Adrenal gland (tissue), 12 donors: ENCODE data around the gene SHB. TPM values are rescaled to one million over a fixed set of nuclear protein-coding genes. Genes with fewer than 3 reads are reported as not detected.

ENCODE experiments used
- DNase-seq, 7 donors: peaks; one replicate each; pipeline ENCODE4 v3.0.0-alpha.2; 2019 to 2020
- H3K27ac ChIP-seq, 5 donors: fragments of 200-600 bp; sonication (generic) in 4 of 5; 1 replicate in 3 of 5; 2 replicates in 2 of 5; pipeline versions ENCODE4 v1.5.1 to v1.8.0; 2016 to 2020; ENCODE audit warnings: mild to moderate bottlenecking in 1 of 5
- H3K27me3 ChIP-seq: fragments of 200-600 bp; 2 replicates; pipeline ENCODE4 v1.8.0; 2021
- H3K36me3 ChIP-seq, 2 donors: fragments of 200-600 bp; replicated peaks in 1 of 2; 1 replicate in 1 of 2; 2 replicates in 1 of 2; pipeline versions ENCODE4 v1.5.1 to v1.8.0; 2018 to 2022
- H3K4me1 ChIP-seq, 2 donors: fragments of 200-600 bp; replicated peaks in 1 of 2; 1 replicate in 1 of 2; 2 replicates in 1 of 2; pipeline versions ENCODE4 v1.5.1 to v1.8.0; 2018 to 2021
- H3K4me3 ChIP-seq, 4 donors: fragments of 200-600 bp; sonication (generic) in 3 of 4; one replicate each; pipeline ENCODE4 v1.5.1; 2016 to 2018
- H3K9me3 ChIP-seq, 3 donors: fragments of 200-600 bp; sonication (generic) in 1 of 3; replicated peaks in 1 of 3; 1 replicate in 2 of 3; 2 replicates in 1 of 3; pipeline versions ENCODE4 v1.5.1 to v1.8.0; 2016 to 2021
- POLR2A ChIP-seq, 2 donors: fragments of 450-650 bp; IDR thresholded peaks; one replicate each; pipeline ENCODE4 v1.6.1; 2017; ENCODE audit warnings: antibody characterized with exemption in 2 of 2, mild to moderate bottlenecking in 2 of 2, moderate library complexity in 1 of 2
- WGBS, 4 donors: extraction: QIAGEN DNeasy Blood & Tissue Kit in 2 of 4; methylation state at CpG; one replicate each; pipeline versions ENCODE4 v1.1.5 to v1.1.7; 2013 to 2017; 5-methylcytosine and 5-hydroxymethylcytosine counted together
- intact Hi-C, 2 donors: fragments of 100-400 bp; cut with DNase I; formaldehyde crosslinking; loops; one replicate each; pipeline versions ENCODE4 v1.14.1 to v1.15.0; 2022 to 2023
- polyA plus RNA-seq, 3 donors: library from polyadenylated mRNA; stranded (reverse); fragments of 200-250 nt in 2 of 3; fragments of 350-450 nt in 1 of 3; fragmentation: Illumina TruSeq in 1 of 3; extraction: RNeasy Lipid Tissue Mini Kit (QIAGEN cat#74804) in 1 of 3; gene quantifications; one replicate each; pipeline ENCODE4 v1.2.3, GENCODE V29; 2013 to 2014
- total RNA-seq, 9 donors: library from RNA; depleted of rRNA in 4 of 9; stranded (reverse); fragments of >200 nt in 4 of 9; fragments of 120-200 nt in 1 of 9; fragmentation: NEBNext Ultra II Directional in 1 of 9; extraction: Animal tissue kit (Norgen Biotek cat#: 25700) in 1 of 9; gene quantifications; one replicate each; pipeline versions ENCODE4 v1.1.0 to v1.2.4, GENCODE V29; 2013 to 2023
- TF ChIP-seq, protein P1 (sequence below), 6 experiments: fragments of 450-650 bp in 4 of 6; fragments of 200-600 bp in 2 of 6; sonication (generic) in 1 of 6; IDR thresholded peaks; 1 replicate in 5 of 6; 2 replicates in 1 of 6; pipeline versions ENCODE4 v1.5.1 to v1.8.0; 2016 to 2021; ENCODE audit warnings: antibody characterized with exemption in 6 of 6, mild to moderate bottlenecking in 2 of 6, moderate library complexity in 1 of 6
- donor health status: healthy with polysubstance abuse.
- donor health status: Bipolar disorder and iron deficiency.
- donor health status: DM: yes; HTN: yes; CAD: no.
- donor health status: DM: no; HTN: no; CAD: no.
- donor health status: DM: no; HTN: no; CAD: no.
- donor health status: DM: yes; HTN: yes; CAD: no.

The SHB gene
- total and polyA plus RNA-seq, 12 donors, result 3.2 to 21.2 (median 11.1) TPM

DNA sequence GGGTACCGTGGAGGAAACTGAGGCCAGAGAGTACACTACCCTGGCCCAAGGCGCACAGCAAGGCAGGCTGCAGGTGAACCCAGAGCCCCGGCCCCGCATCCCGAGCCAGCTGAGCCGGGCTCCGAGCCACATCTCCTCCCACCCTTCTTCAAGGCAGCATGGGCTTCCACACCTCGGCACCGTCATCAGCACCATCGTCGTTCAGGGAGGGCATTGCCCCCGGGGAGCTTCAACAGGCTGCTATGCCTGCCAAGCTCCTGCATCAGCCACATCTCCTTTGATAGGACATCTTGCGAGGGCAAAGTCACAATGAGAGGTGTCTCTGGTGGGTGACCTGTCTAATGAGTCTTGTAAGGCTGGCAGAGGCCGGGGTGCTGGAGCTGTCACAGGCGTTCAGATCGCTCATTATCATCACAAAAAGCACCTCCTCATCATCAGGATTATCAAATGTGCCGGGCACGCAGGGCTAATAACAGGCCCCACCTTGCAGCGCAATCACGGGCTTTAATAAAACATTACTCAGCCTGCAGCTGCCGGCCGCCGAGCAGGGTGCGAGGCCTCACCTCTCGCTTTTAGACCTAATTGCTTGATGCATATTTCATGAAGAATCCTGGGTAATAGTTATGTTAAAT is 145.1 kb downstream of the SHB start:
- no peak for DNase-seq
- 93 to 96% (median 95%) methylated on average over 23 to 25 of the region's 25 CpGs for WGBS, 4 donors
- TF ChIP-seq, protein P1, sequence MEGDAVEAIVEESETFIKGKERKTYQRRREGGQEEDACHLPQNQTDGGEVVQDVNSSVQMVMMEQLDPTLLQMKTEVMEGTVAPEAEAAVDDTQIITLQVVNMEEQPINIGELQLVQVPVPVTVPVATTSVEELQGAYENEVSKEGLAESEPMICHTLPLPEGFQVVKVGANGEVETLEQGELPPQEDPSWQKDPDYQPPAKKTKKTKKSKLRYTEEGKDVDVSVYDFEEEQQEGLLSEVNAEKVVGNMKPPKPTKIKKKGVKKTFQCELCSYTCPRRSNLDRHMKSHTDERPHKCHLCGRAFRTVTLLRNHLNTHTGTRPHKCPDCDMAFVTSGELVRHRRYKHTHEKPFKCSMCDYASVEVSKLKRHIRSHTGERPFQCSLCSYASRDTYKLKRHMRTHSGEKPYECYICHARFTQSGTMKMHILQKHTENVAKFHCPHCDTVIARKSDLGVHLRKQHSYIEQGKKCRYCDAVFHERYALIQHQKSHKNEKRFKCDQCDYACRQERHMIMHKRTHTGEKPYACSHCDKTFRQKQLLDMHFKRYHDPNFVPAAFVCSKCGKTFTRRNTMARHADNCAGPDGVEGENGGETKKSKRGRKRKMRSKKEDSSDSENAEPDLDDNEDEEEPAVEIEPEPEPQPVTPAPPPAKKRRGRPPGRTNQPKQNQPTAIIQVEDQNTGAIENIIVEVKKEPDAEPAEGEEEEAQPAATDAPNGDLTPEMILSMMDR (IDR thresholded peaks at IDR 0.05), result no peak
- TF ChIP-seq POLR2A (IDR thresholded peaks at IDR 0.05), result no peak
- Histone ChIP-seq H3K9me3 (no peaks in the 10 kb centered on the region), H3K27me3 (no peaks in the 10 kb centered on the region), H3K4me1 (peaks cover 6 to 12% of the 10 kb centered on the region in 2 donors), H3K4me3 (no peak overlapping the region), H3K36me3 (no peaks in the 10 kb centered on the region), H3K27ac (no peak overlapping the region)
- intact Hi-C loops, result loop anchor here (5.0 kb wide), 2 partner anchors 43 to 143 kb away; partner anchors contain the start of gene SHB (in 1 of the 2)

DNA sequence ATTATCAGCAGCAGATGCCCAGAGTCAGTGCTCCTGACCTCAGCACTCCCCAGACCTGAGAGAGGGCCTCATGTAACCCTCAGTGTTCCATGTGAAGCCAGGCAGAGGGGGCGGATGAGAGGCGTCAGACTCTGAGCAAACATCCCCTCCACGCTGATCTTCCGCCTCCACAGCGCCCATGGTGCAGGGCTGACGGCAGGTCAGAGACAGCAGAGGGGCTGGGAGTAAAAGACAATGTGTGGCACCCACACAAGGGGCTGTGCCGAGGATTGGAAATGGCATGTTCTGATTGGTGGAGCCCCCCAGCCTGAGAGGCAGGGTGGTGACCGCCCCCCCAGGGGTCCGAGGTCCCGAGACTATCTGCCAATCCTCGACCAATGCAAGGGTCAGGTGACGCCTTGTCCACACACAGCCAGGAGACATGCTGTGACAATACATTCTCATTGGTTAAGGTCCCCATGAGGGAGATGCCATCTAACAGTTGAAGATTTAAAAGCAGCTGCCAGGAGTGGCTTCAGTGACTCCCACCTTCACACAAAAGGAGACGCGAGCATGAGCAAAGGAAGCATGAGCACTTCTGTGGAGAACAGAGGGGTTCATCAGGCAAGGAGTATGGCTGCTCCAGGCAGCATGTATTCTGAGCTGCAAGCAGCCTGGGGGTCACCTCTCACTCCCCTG is 145.8 kb downstream of the SHB start:
- H3K27ac ChIP-seq, result no peak overlapping the region
- no peaks in the 10 kb centered on the region for H3K36me3 ChIP-seq
- intact Hi-C loops, result loop anchor here (5.0 kb wide), 2 partner anchors 44 to 144 kb away; partner anchors contain the start of gene SHB (in 1 of the 2)
- H3K4me1 ChIP-seq, result peaks cover 6 to 12% of the 10 kb centered on the region in 2 donors
- no peak for TF ChIP-seq POLR2A (IDR thresholded peaks at IDR 0.05)
- TF ChIP-seq, protein P1 (IDR thresholded peaks at IDR 0.05), result no peak
- no peaks in the 10 kb centered on the region for H3K9me3 ChIP-seq
- no peaks in the 10 kb centered on the region for H3K27me3 ChIP-seq
- no peak overlapping the region for H3K4me3 ChIP-seq
- 75 to 89% (median 86%) methylated on average over 8 to 14 of the region's 14 CpGs for WGBS, 4 donors
- no peak for DNase-seq

DNA sequence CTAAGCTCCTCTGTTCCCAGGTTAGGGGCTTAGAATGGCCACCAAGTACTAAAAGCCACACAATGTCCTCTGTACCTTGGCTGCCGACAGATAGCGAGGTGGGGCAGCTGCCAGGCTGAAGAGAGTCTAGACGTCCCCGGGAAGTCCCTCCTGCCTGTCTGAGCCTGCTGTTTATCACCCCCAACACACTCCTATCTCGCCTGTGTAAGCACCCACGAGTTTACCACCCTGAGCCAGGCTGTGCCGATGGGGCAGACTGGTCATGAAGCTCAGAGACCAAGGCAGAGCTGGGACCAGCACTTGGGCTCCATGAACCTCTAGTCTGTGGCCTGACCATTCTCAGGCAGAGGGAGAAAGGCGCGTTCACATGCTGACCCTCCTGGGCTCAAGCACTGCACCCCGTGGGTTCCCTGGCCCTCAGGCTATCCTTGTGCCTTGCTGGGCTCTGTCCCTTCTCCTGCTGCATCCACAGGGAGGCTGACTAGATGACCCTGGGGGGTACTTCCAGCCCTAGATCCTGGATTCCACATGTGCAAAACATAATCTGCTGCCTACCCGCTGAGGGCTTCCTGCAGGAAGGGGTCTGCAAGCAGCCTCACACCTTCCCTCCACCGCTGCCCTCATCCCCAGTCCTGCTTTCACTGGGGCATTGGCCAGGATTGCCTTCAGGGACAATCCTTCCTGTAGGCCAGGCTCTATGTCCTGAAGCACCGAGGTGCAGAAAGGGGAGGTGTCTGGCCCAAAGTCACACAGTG is 146.5 kb downstream of the SHB start:
- no peaks in the 10 kb centered on the region for H3K36me3 ChIP-seq
- H3K9me3 ChIP-seq, result no peaks in the 10 kb centered on the region
- no peak overlapping the region for H3K4me3 ChIP-seq
- no peak overlapping the region for H3K27ac ChIP-seq
- WGBS, 4 donors, result 66 to 79% (median 74%) methylated on average over 5 to 13 of the region's 13 CpGs
- DNase-seq, result no peak
- H3K4me1 ChIP-seq, result peaks cover 6 to 12% of the 10 kb centered on the region in 2 donors
- H3K27me3 ChIP-seq, result no peaks in the 10 kb centered on the region
- intact Hi-C loops, result loop anchor here (5.0 kb wide), 2 partner anchors 45 to 145 kb away; partner anchors contain the start of gene SHB (in 1 of the 2)
- TF ChIP-seq, protein P1 (IDR thresholded peaks at IDR 0.05), result no peak
- no peak for TF ChIP-seq POLR2A (IDR thresholded peaks at IDR 0.05)
